K562 (cell line): Measurements from ENCODE around the gene DCAF6.

Experiments used
- SIN3A ChIP-seq, 2 experiments: fragments of 150-350 bp in 1 of 2; IDR thresholded peaks; 2 replicates each; pipeline ENCODE4 v1.6.1; 2011 to 2016; ENCODE audit warnings: borderline replicate concordance in 2 of 2, low read depth in 2 of 2, low read length in 2 of 2, mild to moderate bottlenecking in 2 of 2, moderate library complexity in 2 of 2; ENCODE audit not compliant: control insufficient read depth in 1 of 2
- SREBF1 ChIP-seq: fragments of 150-350 bp; IDR thresholded peaks from 2 replicates; pipeline ENCODE4 v1.6.1; 2014; ENCODE audit warnings: antibody characterized with exemption, low read depth, low read length, borderline replicate concordance
- TF ChIP-seq, protein P1 (sequence below), 3 experiments: IDR thresholded peaks in 2 of 3; conservative IDR thresholded peaks in 1 of 3; 2 replicates each; pipeline ENCODE4 v1.5.1; 2011 to 2012; ENCODE audit warnings: low read length in 3 of 3, mild to moderate bottlenecking in 3 of 3, control low read depth in 2 of 3, improper control_type of control experiment in 1 of 3, inconsistent platforms in 1 of 3, low read depth in 1 of 3, mixed read lengths in 1 of 3, moderate library complexity in 1 of 3; ENCODE audit not compliant: insufficient read depth in 2 of 3
- TF ChIP-seq, protein P2 (sequence below), 2 experiments: fragments of 450-650 bp; formaldehyde crosslinking in 1 of 2; IDR thresholded peaks; 2 replicates each; pipeline versions ENCODE4 v1.4.0 to v1.6.1; 2014 to 2020; ENCODE audit warnings: mild to moderate bottlenecking in 2 of 2, borderline replicate concordance in 1 of 2, low read depth in 1 of 2

DNA sequence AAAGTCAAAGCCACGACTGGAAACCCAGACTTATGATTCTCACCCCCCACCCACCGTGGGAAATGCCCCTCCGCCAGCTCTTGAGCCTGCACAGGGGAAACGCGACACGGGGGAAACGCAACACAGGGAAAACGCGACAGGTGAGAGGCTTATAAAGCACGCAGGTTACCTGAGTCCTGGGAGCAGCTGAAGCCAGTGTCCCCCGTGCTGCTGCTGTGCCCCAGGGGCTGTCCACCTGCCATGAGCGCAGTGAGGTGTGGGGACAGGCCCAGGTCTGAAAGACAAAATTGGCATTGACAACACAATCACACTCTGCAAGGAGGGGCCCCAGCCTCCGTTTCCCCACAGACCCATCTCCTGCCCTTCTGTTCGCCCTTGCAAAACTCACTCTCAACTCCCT lies 153.9 kb downstream of the DCAF6 start:
- TF ChIP-seq SREBF1, result no peak
- TF ChIP-seq, protein P1, sequence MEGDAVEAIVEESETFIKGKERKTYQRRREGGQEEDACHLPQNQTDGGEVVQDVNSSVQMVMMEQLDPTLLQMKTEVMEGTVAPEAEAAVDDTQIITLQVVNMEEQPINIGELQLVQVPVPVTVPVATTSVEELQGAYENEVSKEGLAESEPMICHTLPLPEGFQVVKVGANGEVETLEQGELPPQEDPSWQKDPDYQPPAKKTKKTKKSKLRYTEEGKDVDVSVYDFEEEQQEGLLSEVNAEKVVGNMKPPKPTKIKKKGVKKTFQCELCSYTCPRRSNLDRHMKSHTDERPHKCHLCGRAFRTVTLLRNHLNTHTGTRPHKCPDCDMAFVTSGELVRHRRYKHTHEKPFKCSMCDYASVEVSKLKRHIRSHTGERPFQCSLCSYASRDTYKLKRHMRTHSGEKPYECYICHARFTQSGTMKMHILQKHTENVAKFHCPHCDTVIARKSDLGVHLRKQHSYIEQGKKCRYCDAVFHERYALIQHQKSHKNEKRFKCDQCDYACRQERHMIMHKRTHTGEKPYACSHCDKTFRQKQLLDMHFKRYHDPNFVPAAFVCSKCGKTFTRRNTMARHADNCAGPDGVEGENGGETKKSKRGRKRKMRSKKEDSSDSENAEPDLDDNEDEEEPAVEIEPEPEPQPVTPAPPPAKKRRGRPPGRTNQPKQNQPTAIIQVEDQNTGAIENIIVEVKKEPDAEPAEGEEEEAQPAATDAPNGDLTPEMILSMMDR (IDR thresholded peaks at IDR 0.05 in 2 of 3, conservative IDR thresholded peaks at IDR 0.05 in 1 of 3; ENCODE audit: insufficient read depth in 2 of 3, low read depth in 1 of 3, low read length in 3 of 3), result no peak
- no peak for TF ChIP-seq SIN3A (IDR thresholded peaks at IDR 0.05; ENCODE audit: borderline replicate concordance in 2 of 2, control insufficient read depth in 1 of 2, low read depth in 2 of 2, low read length in 2 of 2)
- TF ChIP-seq, protein P2, sequence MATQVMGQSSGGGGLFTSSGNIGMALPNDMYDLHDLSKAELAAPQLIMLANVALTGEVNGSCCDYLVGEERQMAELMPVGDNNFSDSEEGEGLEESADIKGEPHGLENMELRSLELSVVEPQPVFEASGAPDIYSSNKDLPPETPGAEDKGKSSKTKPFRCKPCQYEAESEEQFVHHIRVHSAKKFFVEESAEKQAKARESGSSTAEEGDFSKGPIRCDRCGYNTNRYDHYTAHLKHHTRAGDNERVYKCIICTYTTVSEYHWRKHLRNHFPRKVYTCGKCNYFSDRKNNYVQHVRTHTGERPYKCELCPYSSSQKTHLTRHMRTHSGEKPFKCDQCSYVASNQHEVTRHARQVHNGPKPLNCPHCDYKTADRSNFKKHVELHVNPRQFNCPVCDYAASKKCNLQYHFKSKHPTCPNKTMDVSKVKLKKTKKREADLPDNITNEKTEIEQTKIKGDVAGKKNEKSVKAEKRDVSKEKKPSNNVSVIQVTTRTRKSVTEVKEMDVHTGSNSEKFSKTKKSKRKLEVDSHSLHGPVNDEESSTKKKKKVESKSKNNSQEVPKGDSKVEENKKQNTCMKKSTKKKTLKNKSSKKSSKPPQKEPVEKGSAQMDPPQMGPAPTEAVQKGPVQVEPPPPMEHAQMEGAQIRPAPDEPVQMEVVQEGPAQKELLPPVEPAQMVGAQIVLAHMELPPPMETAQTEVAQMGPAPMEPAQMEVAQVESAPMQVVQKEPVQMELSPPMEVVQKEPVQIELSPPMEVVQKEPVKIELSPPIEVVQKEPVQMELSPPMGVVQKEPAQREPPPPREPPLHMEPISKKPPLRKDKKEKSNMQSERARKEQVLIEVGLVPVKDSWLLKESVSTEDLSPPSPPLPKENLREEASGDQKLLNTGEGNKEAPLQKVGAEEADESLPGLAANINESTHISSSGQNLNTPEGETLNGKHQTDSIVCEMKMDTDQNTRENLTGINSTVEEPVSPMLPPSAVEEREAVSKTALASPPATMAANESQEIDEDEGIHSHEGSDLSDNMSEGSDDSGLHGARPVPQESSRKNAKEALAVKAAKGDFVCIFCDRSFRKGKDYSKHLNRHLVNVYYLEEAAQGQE (IDR thresholded peaks at IDR 0.05; ENCODE audit: borderline replicate concordance), result no peak
- TF ChIP-seq, protein P2 (CRISPR knock-in tag; IDR thresholded peaks at IDR 0.05; ENCODE audit: low read depth), result no peak
